Measurements from ENCODE around the gene NDUFA9.

Gene NDUFA9

DNA sequence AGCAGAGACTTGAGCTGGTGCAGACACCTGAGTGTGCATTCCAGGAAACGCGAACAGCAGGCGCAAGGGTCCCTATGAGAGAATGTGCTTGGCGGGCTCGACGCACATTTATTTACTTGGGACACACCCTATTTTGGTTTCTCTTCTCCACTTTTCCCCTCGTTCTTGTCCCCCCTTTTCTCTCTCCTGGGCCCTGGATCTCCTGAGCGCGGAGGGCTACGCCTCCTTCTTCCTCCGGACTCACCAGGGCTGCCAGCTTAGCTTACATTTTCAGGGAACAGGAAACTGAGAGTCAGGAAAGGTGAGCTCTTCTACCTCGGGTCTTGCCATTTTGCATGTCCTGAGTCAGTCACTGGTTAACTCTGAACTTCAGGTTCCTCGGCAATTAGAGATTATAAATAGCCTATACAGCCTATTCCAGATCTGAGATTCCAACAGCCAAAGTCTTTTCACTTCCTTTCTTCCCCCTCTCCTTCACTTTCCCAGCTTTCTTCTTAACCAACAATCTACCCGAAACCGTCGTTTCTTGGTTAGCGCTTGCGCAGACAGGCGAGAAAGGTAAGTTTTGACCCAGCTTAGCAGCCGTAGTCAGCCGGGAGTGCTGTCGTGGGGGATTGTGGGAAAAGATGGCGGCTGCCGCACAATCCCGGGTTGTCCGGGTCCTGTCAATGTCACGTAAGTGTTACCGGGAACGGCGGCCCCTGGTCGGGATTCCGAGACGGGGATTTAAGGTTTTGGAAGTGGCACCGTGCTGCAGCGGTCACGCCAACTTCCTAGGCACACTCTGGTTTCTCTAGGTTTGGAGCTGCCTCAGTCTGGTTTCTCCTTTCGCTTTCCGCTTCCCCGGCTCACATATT is at the start of gene NDUFA9, which contains the start of gene AKAP3:
Gene NDUFA9 (plus strand): TSS at position 614 of the 857 bp plus-strand sequence. CDS start 13 bp downstream, at position 627.
Gene AKAP3 (minus strand): TSS at position 551 of the 857 bp plus-strand sequence. CDS start 10,855 bp downstream, outside the sequence.
- peak; percentile 77 for FAIRE-seq

DNA sequence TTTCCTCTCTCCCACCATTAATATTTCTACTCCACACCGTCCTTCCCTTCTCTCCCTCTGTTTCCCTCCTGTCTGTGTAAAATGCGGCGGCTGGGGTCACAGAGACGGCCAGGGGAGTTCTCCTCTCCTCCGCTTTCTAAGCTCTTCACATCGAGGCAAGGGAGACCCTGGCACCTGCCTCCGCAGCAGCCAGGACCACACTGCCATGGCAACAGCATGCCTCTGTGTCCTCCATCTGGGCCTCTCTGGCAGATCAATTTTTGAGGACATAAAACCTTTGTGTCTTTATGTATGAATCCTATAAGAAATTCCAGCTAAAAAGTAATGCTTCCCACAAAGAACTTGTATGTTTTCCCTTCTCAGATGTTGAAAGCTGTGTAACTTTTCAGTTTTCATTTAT is 45.5 kb upstream of the NDUFA9 start:
- FAIRE-seq = no peak

DNA sequence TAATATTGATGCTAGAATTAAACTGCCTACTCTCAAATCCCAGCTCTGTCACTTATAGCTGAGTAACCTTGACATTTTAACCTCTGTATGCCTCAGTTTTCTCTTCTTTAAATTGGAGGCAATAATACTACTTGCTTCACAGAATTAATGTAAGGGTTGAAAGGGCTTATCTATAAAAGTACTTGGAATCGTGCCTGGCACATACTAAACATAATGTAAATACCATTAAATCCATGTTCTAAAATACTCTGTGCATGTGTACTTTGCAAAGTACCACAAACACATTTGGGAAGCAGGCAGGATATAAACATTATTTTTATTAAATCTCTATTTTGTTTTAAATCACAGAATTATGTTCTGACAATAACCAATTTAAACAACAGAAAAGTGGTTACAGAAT is 45.0 kb upstream of the NDUFA9 start:
- no peak for FAIRE-seq

DNA sequence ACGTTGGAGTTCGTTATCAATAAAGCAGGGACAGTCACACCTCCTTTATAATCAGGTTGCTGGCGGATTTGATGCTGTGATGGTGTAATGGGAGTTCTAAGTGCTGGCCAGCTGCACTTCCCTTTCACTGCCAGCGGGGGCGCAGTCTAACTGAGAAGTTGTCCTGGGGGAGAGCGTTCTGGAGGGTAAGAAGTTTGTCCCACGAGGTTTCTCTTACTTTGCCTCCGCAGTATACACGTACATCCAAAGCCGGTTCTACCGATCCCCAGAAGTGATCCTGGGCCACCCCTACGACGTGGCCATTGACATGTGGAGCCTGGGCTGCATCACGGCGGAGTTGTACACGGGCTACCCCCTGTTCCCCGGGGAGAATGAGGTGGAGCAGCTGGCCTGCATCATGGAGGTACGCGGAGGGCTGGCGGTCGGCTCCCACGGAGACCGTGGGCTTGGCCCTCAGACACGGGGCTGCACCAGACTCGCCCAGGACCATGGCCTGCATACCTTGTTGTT is 44.2 kb upstream of the NDUFA9 start:
- peak; percentile 46 for FAIRE-seq

DNA sequence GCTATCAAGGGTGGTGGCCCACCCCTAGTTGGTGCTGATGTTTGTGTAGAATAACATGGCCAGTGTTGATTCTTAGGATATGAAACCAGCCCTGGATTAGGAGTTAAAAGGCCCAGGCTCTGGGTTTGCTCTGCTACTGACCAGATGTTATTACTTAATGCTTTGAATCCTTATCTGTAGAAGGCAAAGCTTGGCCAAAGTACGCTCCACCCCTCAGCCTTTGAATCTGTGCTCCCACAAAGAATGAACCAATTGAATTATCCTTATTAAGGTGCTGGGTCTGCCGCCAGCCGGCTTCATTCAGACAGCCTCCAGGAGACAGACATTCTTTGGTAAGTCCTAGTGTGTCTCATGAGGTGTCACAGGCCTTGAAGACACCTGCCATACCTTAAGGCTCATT is 41.9 kb upstream of the NDUFA9 start:
- FAIRE-seq = no peak

DNA sequence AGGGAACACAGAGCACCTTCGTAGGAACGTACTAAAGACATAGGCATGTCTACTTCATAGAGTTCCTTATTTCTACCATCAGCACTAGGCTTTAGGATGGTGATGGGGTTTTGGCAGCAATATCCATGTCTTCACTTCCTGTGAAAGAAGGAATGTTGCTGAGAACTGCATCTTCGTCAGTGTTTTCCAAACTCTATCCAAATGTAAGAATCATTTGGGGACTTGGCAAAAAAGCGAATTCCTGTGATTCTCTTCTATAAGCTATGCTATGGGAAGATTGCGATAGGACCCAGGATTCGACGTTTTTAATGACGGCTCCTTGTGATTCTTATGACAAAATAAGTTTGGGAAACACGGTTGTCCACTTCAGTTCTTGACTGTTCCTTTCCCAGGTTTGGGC is 39.8 kb upstream of the NDUFA9 start:
- no peak for FAIRE-seq

DNA sequence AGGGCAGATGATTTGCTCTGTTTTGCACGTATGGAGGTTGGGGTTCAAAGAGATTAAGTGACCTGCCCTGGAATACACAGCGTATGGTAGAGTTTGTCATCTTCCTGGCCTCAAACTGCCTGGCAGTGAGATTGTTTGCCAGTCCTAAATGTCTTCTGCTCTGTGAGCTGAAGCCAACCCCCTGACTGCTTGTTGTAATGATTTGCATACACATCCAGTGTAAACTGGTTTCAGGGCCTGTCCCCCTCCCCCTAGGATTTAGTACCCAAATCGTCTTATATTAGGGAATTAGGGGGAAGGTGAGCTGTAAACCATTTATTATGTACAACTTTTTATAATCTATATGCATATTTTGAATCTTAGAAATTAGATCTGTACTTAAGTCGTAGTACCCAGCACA is 38.4 kb upstream of the NDUFA9 start:
- FAIRE-seq = no peak

DNA sequence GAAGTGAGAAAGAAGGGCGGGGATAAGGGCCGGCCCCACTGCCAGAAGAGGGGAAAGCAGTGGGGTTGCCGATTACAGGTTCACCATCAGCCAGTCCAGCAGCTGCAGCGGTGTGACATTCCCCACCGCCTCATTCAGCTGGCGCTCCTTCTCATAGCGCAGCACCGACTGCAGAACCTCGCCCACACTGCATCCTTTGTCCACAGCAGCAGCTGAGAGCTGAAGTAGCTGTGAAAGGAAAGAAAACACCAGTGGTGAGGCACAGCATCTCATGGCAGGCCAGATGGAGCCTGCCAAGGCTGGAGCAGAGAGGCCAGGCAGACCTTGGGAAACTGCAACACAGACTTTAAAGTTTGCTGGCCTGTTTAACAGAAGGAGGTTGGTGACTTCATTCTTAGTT is 33.2 kb upstream of the NDUFA9 start:
- FAIRE-seq = no peak

DNA sequence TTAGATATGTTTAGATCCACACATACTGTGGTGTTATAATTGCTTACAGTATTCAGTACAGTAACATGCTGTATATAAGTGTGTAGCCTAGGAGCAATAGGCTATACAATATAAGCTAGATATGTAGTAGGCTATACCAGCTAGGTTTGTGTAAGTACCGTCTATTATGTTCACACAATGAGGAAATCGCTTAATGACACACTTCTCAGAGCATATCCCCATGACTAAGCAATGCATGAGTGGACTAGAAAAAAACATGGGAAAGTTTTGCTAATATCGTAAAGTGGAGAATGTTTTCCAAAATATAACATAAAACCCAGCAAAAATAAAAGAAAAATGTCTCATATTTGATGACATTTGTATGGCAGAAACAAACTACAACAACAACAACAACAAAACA is 27.4 kb upstream of the NDUFA9 start:
- no peak for FAIRE-seq

DNA sequence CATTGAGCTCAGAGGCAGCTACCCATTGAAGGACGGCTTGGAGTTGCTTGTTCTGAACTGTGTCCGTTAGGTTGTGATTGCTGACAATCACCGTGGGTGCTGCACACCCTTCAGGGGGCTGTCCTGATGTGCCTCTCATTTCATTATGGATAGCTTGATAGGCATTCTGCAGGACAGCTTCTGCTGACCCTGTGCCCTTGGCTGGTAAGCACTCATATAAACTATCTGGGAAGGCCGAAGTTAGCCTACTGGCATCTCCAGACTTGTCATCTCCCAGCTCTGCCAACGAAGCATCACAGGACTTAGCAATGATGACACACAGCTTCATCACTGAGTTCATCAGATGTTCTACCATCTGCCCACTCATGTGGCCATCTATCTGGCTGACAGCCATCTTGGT is 22.4 kb upstream of the NDUFA9 start:
- FAIRE-seq = no peak

DNA sequence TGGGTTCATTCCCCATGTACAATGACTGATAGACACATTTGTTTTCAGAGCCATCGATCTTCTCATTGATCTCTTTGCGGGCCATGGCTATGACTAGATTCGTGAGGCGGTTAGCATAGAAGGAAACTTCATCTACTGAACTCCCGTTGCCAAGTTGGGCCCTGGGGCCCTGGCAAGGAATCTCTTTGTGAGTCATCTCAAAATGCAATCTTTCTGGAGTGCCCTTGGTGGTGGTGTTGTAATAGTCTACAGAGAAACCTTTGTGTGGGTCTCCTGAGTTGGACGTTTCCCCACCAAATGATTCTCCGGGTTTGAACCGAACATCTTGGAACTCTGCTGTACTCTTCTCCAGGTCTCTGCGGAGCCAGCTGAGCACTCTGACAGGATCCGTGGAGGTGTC is 20.5 kb upstream of the NDUFA9 start:
- no peak for FAIRE-seq

DNA sequence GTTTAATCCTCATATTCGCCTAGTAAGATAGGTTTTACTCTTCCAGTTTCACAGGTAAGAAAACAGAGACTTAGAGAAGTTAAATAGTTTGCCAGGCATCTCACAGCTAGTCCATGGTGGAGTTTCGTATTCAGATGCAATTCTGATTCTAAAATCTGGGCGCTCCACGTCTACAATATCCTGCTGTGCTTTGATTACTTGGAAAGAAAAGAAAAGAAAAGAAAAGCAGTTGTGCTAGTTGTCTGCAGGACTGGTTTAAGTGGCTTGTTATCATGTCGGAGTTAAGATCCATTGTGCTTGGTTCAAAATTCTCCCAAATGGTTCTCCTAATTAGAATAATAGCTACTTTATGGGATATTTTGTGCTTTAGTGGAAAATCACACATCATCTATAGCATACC is 18.7 kb upstream of the NDUFA9 start:
- no peak for FAIRE-seq

DNA sequence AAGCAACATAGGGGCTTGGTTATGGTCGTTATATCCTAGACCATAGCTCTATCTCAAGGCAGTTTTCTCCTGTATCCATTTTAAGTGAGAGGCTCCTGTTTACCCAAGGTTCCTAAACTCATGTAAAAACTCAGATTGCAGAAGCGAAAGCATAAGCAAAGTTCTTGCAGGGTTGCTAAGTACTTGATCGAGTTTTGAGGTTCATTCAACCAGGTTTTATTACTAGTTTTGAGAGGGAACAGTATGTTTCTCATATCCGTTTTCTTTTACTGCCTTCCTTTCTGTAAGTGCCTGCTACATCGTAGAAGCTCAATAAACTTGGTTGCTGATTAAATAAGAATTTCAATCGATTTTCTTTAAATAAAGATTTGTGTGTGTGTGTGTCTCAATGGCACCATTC is 5.2 kb upstream of the NDUFA9 start:
- no peak for FAIRE-seq

DNA sequence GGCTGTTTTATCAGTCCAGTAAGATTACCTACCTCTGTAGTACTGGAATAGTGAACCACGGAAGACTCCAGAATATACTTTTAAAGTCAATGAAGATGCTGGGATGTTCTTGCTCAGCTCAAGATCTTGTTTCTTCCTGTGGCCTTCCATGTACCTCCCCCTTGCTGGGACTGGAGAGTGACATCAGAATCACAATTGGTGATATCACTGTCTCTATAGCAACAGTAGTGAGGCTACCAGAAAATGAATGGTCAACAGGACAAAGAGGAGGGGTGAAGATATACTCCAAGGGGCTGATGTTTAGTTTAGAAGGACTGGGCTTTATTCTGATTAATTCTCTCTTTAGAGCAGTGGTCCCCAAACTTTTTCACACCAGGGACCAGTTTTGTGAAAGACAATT is 3.9 kb upstream of the NDUFA9 start:
- no peak for FAIRE-seq

DNA sequence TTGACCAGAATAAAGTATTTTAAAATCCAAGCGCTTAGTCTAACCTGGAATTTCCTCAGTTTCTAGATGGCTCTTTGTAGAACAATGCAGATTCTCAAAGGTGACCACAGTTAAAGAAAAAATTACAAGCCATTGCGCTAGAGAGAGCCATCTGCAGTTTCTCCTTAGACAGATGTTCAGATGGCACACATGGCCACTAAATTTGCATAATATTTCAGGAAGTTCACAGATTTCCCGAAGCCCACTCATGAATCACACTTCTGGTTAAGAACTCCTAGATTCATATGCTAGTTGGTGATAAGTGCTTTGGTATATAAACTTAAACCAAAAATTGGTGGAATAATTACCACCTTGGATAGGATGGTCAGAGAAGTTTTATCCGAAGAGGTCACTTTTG is 812 bp upstream of the NDUFA9 start:
- no peak for FAIRE-seq

DNA sequence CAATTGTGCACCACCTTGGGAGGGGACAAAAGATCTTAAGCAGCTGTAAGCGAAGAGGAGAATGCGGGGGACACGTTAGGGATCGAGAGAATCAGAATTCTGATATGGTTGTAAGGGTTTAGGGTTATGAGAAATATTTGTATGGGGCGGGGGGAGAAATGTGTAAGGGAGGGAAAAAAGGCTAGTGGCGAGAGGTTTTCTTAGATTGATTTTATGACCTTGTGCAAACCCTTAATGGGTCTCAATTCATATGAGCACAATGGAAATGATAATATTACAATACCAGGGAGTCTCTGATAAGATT is 396 bp downstream of the NDUFA9 start:
- FAIRE-seq = no peak

DNA sequence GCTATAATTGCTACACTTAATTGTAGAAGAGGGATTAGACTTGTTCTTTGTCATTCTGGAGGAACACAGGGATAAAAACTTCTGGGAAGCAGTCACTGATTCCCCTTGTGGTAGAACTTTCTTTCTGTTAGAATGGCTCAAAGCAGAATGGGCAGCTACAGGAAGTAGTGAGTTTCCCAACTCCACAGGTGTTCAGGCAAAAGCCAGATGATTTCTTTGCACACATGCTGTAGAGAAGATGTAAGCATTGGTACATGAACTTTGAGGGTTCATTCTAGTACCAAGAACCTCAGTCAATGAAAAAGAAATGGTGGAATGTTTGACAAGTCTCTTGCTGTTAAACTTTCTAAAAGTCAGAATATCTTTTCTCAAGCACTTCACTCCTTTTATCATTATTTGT is 4.3 kb downstream of the NDUFA9 start:
- FAIRE-seq = no peak

DNA sequence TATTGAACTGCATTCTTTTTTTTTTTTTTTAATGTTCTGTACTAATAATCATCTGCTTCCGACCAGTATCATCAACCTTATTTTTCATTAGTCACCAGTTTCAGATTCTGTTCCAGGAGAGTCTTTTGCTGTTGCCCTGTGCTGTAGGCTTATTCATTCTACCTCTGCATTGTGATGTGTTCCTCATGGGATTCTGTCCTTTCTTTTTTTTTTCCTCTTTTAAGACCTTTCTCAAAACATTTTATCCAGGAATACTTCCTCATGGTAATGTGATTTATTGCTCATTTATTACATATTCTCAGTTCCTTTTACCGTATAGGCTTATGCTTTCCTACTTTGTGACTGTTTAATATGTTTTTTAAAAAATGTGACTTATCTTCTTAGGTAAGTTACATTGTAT is 4.8 kb downstream of the NDUFA9 start:
- FAIRE-seq = no peak

DNA sequence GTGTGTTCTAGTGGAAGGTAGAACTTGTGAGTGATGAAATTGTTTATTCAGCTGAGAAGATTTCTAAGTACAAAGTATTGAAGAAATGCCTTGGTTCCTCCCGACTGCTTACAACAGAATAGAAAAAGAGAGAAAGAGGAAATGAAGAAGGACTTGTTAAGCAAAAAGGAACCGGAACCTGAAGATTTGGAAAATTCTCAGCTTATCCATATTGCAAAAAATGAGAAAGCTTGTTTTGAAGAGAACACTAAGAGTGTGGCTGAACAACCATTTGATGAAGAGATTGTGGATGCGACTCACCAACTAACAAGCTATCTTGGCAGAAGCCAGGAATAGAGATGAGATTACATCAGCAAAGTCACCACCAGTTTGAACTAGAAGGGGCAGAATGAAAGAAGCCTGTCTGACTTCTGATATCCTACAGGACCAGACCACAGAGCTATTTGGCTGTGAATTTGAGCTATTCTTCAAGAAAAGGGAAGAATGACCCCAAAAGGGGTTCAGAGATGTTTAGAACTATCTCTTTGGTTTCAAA is 15.1 kb downstream of the NDUFA9 start:
- no peak for FAIRE-seq

DNA sequence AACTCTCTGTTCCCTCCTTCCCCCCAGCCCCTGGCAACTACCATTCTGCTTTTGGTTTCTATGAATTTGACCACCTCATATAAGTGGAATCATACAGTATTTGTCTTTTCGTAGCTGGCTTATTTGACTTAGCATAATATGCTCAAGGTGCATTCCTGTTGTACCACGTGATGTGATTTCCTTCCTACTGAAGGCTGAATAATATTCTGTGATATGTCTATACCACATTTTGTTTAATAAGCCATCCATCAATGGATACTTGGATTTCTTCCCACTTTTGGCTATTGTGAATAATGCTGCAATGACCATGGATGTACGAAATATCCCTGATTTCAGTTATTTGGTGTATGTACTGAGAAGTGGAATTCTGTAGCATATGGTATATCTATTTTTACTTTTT is 16.3 kb downstream of the NDUFA9 start:
- no peak for FAIRE-seq

DNA sequence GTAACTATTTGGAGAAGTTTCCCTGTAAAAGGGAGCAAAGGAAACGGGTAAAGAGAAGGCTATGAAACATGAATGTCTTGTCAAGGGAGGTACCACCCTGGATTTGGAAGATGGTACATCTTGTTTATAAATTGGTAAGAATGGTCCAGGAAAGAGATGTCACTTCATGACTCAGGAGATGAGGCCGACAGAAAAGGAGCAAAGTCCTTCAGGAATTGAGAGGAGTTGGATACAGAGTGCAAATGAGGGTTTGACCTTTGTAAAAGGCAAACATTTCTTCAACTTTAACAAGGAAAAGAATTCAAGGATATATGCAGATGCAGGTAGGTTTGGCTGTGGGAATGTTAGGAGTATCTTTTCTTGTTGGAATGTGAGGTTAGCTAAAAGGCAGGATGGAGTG is 30.8 kb downstream of the NDUFA9 start:
- FAIRE-seq = no peak

DNA sequence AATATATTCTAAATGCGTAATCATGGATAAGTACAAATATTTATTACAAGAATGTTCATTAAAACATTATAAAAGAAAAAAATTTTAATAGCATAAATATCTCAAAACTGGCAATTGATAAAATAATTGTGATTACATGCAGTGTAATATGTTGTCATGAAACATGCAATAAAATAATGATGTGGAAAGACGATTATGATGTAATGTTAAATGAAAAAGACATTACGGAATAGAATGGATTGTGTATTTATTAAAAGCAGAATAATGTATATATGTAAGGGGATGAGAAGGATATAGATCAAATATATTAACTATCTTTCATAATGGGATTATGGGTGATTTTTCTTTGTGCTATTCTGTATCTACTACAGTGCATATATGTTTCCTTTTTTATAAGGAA is 32.8 kb downstream of the NDUFA9 start:
- peak; percentile 29 for FAIRE-seq

DNA sequence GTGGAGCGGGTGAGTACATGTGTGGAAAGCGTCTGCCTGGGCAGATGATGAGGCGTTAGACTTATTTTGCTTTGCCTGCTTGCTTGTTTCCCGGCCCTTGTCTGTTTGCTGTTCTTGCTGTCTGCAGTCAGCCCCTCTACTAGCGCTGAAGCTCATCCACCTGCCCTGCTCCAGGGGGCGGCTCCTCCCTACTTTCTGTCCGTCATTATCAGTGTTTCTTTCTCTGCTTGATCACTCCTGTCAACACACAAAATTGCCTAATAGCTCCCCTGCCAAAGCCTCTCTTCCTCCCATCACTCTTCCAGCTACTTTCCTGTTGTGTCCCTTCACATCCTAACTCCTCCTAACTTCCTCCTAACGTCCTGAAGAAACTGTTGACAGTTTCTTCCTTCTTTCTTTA is 36.4 kb downstream of the NDUFA9 start:
- FAIRE-seq = no peak

DNA sequence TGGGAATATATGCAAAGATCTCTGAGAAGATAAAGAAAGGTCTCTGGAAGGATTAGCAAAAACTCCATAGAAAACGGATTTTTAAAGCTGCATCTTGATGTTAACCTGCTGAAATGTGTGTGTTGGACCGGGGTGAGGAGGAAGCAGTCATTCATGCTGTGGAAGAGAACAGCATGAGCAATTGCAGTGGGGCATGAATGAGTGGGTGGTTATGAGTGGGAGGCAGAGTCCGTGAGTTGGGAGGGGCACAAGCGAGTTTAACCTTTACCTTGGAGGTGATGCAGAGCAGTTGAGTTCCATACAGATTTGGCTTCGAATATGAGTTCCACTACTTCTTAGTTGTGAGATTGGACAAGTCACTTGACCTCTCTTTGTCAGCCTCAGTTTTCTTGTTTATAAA is 41.8 kb downstream of the NDUFA9 start:
- no peak for FAIRE-seq

Data from endometrium (tissue), 2 donors.